IPS DF 19.7 (cell line): ENCODE measurements around the gene DSE.

Source experiments
- DNase-seq: peaks from one replicate; pipeline ENCODE4 v3.0.0-alpha.2; 2013; ENCODE audit warnings: low read depth, low spot score

Gene DSE

DNA sequence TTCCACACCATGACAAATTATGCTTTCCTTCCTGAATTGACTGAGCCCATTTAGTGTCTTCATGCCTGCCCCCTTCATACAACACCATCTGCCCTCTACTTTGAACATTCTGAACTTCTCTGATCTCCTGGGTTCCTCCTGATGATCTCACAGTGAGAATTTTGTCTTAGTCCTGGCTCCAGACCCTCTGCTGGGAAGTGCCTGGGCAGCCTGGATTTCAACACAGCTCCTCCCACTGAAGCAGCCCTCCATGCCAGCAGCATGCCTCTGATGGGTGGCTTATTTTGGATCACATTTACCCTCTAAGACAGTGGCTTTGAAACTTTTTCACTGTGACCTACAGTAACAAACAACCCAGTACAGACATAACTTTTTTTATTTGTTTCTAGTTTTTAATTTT is 41.5 kb downstream of the DSE start:
- DNase-seq: no peak

DNA sequence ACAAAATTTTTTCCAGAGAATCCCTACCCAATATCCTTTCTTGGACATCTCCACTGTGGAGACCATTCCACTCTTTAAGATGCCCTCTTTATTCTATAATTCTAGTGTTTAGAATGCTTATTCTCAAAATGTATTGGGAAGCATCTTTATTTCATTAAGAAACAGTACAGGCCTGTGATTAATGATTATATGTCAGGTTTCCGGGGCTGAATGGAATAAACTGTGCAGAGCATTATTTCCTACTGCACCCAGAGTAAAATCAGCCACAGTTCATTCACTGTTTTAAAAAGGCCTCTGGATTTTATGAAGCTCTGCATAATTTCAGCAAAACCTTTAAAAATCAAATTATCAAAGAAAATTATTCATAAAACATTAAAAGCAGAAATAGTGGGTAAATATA is 42.6 kb downstream of the DSE start:
- no peak for DNase-seq

DNA sequence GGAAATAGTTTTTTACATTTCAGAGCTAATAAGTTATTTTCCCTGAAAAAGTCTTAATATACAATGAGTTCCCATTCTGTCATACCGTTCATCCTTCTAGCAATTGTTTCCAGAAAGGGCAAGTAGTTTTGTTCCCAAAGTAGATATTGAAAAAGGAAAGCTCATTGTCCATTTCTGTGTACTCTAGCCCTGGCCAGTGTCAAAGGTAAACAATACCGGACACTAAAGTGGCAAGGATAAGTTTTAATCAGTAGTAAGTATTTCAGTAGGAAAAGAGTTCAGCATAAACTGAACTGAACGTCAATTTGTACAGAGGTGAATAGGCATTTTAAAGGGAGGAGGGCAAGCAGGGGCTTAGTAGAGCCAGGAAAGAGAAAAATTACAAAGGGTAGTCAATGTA is 46.9 kb downstream of the DSE start:
- no peak for DNase-seq

DNA sequence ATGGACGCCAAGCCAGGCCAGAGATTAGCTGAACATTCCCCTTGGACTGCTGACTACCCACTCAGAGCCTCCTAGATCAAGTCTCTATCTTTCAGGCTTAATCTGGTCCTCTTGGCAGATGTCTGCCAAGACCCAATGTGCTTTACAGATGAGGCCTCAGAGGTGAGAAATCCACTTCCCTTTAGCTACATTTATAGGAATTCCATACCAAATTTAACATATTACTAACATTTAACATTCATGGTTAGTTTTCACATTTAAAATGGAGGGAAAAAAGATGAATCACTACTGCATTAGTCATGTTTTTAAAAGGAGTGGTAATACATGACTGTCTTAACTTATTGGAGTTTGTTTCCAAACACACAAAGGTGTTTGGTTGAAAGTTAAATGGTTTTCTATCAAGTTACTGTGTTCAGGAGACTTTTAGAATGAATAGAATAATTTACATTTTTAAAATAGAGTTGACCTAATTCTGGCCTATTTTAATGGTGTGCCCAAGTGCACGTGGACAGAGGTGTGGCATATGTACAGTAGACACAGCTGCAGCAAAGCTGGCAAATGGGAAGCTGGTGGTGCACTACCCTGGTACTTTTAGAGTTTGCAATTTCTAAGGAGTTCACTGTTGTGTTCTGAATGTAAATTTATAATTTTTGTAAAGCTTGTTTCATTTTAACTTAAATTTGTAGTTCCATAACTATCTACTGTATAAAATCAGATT is 48.5 kb downstream of the DSE start:
- DNase-seq: no peak

DNA sequence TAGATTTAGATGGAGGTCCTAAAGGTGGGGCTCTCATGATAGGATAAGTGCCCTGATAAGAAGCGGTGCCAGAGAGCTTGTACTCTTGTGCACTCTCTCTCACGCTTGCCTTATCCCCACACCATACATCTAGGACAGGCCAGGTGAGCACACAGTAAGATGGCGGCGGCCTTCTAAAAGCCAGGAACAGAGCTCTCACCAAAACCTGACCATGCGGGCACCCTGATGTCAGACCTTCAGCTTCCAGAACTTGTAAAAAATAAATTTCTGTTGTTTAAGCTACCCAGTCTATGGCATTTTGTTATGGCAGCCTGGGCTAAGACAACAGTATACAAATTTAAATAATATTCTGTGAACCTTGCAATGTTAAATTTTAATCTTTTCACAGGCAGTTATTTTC is 49.6 kb downstream of the DSE start:
- no peak for DNase-seq

DNA sequence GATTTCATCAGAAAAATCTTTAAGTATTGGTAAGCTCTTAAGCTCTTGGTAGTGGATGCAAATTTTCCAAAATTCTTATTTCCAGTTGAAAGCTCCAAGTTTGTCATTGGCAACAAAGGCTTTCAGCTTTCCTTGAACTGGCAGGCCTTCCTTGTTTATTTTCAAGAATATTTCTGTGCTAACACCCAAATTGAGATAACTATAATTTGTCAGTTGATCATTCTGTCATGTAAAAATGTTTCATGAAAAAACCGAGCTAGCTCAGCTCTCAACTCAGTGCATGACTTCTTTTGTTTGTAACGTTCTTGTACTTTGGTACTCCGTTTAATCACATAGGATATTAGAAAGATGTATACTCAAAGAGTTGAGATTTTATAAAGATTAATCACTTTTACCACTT is 51.5 kb downstream of the DSE start:
- no peak for DNase-seq

DNA sequence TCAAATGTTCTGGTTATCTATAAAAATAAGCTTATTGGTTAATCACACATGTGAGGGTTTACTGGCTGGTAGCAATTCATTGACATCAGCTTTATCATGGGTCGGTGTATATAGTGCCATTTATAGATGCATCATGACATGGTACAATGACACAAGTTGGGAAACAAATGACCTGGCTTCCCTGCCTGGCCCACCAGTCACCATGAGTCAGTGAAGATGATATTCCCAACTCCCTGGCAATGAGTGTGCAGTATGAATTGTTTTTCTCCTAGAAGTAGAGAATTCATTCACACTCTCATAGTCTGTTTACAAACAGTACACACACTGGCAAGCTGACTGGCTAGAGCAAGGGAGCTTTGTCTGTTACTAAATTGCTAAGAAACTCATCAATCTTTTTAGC is 53.3 kb downstream of the DSE start:
- no peak for DNase-seq

DNA sequence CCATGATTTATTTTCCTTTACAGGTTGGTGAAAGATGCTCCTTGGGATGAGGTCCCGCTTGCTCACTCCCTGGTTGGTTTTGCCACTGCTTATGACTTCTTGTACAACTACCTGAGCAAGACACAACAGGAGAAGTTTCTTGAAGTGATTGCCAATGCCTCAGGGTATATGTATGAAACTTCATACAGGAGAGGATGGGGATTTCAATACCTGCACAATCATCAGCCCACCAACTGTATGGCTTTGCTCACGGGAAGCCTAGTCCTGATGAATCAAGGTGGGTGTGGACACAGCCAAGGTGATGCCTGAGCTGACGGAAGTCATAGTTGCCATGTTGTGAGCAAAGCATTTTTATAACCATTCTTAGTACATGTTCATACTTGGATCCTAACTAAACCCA is 55.8 kb downstream of the DSE start:
- no peak for DNase-seq

DNA sequence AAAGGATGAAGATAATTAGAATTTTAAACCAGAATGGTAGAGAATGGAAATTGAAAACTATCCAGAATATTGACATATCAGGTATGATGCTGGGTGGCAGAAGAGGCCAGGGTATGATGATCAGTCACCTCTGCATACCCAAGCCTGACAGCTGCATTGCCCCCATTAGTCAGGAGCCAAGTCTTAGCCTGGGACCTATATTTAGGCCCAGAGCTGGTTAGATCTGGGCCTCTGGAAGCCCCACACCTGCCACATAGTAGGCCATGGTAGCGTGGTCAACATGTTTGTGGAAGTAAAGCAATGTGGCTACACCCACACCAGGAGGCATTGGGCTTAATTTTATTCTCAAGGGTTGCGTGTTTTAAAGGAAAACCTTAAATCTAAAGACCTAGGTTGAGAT is 58.4 kb downstream of the DSE start:
- DNase-seq: no peak

DNA sequence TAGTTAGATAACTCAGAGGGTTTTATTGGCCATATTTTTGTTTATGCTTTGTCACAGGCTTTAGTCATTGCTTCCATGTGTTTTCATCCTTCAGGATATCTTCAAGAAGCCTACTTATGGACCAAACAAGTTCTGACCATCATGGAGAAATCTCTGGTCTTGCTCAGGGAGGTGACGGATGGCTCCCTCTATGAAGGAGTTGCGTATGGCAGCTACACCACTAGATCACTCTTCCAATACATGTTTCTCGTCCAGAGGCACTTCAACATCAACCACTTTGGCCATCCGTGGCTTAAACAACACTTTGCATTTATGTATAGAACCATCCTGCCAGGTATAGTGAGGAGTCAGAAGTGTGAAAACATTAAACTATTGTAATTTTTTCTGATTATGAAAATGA is 60.1 kb downstream of the DSE start:
- no peak for DNase-seq

DNA sequence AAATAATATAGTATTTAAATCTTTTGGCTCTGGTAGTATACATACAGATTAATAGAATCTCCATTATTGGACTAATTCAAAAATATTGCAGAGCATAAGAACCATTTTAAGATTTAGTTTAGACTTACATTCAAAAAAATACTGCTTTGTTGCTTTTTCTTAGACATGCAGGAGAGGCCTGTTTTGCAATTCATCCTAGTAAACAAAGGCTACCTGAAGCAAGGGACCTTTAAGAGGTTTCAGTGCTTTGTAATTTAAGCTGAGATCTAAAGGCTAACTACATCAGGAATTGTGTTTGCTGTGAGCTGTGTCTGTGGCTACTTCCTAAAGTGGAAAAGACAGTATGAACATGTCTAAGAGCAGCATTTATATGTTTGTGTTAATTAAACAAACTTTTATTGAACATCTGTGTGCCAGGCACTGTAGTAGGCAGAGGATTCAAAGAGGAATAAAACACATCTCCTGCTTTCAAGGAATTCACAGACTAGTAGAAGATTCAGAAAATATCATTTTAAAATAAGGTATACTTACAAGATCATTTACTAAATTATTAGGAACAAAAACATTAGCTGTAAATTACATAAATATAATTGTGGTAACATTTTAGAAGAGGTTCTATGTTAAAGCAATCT is 61.3 kb downstream of the DSE start:
- peak; percentile 33 for DNase-seq

DNA sequence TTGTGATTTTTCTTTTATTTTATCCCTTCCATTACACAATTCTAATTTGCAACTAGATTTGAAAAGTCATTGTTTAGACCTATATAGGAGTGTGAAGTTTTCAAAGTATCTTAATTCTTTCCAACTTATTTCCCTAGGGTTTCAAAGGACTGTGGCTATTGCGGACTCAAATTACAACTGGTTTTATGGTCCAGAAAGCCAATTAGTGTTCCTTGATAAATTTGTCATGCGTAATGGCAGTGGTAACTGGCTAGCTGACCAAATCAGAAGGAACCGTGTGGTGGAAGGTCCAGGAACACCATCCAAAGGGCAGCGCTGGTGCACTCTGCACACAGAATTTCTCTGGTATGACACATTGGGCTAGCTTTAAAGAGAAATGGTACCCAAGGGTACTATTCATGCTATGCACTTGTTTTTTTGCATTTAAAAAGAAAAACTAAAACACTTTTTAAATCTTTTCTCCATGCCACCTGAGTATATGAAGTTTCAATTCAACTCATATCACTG is 62.5 kb downstream of the DSE start:
- no peak for DNase-seq

DNA sequence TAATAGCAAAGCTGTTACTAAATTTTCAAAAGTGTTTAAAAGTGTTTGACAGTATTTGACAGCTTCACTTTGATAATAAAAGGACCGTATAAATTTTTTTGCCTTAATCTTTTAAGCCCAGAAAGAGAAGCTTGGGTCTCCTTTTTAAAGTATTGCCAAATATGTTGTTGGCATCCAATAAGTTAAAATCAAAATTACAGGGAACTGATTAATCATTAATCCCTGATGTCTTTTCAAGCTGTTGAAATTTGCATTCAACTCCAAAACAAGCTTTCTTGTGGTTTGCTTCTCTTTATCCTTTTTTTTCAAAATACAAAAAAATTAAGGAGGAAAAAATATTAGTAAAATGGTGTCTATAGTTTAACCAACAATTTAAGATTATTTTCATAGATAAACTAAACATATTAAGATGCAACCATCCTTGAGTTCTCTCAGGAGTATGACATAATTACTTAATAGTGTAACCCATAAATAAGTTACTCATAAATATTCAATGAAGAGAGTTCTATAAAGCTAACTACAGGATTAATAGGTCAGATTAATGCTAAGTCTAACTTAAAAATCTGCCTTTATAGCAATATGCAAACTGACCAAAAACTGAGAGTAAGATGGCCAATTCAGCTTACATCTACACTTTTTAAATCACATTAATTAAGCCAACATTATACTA is 63.4 kb downstream of the DSE start:
- DNase-seq: no peak

DNA sequence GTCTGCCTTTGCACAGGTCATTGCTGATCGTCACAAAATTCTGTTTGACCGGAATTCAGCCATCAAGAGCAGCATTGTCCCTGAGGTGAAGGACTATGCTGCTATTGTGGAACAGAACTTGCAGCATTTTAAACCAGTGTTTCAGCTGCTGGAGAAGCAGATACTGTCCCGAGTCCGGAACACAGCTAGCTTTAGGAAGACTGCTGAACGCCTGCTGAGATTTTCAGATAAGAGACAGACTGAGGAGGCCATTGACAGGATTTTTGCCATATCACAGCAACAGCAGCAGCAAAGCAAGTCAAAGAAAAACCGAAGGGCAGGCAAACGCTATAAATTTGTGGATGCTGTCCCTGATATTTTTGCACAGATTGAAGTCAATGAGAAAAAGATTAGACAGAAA is 65.8 kb downstream of the DSE start:
- DNase-seq: no peak

DNA sequence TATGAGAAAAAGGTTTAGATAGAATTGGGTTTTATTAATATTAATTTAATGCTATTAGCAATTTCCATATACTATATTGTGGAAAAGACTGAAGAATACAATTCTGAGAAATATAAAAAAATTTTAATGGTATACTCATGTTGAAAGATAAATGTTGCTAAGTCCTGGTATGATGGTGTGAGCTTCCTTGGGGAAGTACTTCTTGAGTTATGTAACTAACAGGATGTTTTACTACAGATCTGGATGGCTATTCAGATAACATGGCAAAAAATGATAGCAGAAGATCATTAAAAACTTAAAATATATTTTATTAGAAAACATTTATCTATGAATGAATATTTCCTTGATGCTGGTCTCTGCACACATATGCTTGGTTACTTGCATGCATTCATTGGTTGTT is 66.9 kb downstream of the DSE start:
- DNase-seq: no peak

DNA sequence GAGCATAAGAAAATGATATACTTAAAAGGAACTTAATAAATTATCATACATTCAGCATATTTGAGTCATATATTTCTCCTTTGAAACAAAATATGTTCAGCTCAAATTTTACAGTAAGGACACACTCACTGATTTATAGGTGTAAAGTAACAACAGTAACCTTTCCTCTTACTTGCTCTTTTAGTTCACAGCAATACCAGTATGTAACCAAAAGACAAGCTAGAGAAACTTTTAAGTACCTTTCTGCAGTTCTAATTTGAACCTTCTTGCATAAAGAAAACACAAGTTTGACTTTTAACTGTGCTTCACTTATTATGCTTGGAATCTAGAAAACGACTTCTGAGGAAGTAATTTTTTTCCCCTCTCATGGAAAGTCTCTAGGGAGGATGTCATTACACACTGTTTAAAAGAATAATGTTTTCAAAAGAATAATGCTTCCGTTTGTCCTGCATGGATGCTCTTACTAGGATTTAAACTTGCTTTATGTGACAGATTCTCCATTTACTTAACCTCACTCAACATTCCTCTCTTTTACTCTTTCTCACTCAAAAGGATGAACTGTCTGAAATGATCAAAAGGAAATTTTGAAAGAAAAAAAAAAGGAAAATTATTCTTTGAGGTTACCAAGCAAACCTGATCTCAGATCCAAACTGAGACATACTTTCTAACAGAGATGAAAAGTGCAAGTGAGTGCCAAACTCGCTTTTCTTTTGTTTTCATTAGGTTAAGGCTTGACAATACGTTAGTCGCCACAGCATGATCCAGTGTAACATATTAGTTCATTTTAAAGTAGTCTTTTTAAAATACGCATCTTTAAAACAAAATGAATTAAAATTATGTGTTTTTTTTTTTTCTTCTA is 68.1 kb downstream of the DSE start:
- DNase-seq: no peak

DNA sequence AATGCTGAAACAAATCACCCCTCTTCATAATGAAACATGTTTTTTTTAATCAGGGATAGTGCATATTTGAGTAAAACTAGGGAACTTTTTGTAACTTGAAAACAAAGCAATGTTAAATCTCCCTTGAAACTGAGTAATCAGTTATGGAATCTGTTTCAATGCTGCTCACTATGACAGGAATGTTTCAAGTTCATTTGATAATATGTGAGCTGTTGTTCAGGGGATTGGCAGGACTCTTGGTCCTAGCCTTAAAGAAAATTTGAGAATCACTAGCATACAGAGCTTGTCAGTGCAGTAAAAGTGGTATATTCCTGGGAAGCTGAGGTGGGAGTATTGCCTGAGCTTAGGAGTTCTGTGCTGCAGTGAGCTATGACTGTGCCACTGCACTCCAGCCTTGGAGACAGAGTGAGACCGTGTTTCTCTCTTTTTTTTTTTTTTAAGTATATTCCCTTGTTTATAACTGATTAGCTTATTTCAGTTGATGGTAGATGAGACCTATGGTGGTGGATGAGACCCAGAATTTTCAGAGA is 68.8 kb downstream of the DSE start:
- no peak for DNase-seq

DNA sequence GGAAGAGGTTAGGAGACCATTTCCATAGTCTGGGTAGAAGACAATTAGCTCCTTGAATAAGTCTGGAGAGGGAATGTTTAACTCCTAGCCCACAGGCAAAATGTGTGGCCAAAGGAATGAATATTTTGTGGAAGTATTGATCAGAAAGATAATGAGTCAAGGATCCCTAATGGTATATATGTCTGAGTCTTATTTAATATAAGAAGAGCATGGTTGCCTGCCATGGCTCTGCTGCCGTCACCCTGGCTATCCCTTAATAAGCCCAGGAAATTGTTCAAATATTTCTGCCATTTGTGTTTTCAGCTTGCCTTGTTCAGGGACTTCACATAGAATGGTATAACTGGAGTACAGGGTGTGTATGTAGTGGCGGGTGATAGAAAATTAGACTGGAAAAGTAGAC is 72.4 kb downstream of the DSE start:
- DNase-seq: no peak

DNA sequence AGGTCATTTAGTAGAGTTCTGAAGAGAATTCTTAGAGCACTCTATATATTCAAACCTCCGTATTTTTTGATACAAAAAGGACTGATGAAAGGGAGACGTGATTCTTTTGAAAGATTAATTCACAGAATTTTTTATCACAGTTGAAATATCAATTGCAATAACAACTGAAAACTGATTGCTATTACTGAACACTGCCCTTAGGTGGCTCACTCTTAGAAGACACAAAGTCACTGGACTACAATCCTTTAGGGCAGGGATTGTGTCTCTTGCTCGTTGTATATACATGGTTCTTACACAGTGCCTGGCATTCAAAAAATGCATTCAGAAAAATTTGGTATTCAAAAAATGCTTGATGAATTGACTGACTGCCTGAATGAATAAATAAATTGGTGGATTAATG is 73.3 kb downstream of the DSE start:
- no peak for DNase-seq

DNA sequence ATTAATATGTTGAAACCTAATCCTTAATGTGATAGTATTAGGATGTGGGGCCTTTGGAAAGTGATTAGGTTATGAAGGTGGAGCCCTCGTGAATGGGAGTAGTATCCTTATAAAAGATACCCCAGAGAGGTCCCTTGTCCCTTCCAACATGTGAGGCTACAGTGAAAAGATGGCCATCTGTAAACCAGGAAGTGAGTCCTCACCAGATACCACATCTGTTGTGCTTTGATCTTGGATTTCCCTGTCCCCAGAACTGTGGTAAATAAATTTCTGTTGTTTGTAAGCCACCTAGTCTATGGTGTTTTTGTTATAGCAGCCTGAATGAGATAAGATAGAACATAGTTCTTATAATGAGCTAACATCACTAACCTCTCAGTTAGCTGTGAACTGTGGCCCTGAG is 73.8 kb downstream of the DSE start:
- no peak for DNase-seq

DNA sequence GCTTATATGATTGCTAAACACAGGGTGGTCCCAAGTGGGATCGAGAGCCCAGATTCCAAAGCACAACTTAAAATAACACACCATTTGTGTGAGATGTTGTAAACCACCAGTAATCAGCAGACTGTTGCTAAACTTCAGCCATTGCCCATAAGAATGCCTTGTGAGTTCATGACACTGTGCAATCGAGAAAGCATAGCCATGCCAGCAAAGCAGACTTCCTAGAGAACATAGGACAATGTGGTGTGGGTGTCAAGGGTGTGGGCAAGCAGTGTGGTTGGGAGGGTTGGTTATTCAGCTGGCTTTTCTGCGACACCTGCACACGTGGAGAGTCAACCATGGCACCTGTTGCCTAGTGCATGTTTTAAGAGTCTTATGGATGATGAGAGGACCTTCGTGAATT is 74.4 kb downstream of the DSE start:
- DNase-seq: no peak

DNA sequence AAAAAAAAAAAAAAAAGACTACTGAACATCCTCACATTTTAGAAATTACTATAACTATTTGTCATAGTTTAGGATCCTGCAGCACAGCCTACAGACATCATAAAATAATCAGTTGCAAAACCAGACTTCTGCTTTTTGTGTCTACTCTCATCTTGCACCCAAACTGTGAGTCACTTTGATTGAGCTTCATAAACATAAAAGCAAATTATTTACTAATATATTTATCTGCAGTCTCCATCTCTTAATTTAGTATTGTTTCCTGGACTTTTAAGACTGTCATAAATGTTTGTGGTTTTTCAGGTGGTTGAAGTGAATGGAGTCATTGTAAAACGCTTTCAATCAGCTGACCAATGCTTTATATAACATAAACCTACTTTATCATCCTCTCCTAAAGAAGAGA is 75.7 kb downstream of the DSE start:
- DNase-seq: no peak
